HEK293T (cell line): Measurements from ENCODE around the gene MUSTN1.

ENCODE experiments used
- ARNT ChIP-seq: fragments of 450-650 bp; IDR thresholded peaks from 2 replicates; pipeline ENCODE4 v1.6.1; 2017; ENCODE audit warnings: mild to moderate bottlenecking
- BHLHE40 ChIP-seq: fragments of 450-650 bp; IDR thresholded peaks from 2 replicates; pipeline ENCODE4 v1.6.1; 2016; ENCODE audit warnings: mild to moderate bottlenecking, moderate library complexity, borderline replicate concordance
- ELF4 ChIP-seq: fragments of 450-650 bp; IDR thresholded peaks from 2 replicates; pipeline ENCODE4 v1.6.1; 2017; ENCODE audit warnings: antibody characterized with exemption
- FOXA1 ChIP-seq: fragments of 450-650 bp; IDR thresholded peaks from 2 replicates; pipeline ENCODE4 v1.6.1; 2016; ENCODE audit warnings: mild to moderate bottlenecking
- FOXM1 ChIP-seq: fragments of 450-650 bp; IDR thresholded peaks from 2 replicates; pipeline ENCODE4 v1.6.1; 2017; ENCODE audit warnings: mild to moderate bottlenecking, borderline replicate concordance
- L3MBTL2 ChIP-seq: fragments of 450-650 bp; conservative IDR thresholded peaks from 2 replicates; pipeline ENCODE4 v1.6.1; 2016; ENCODE audit warnings: mild to moderate bottlenecking
- LEF1 ChIP-seq: fragments of 450-650 bp; IDR thresholded peaks from 2 replicates; pipeline ENCODE4 v1.6.1; 2017; ENCODE audit warnings: mild to moderate bottlenecking, borderline replicate concordance
- PKNOX1 ChIP-seq: fragments of 450-650 bp; IDR thresholded peaks from 2 replicates; pipeline ENCODE4 v1.6.1; 2016
- SP1 ChIP-seq: fragments of 450-650 bp; IDR thresholded peaks from 2 replicates; pipeline ENCODE4 v1.6.1; 2017
- TARDBP ChIP-seq: fragments of 450-650 bp; IDR thresholded peaks from 2 replicates; pipeline ENCODE4 v1.6.1; 2016
- ZNF384 ChIP-seq: fragments of 450-650 bp; IDR thresholded peaks from 2 replicates; pipeline ENCODE4 v1.6.1; 2016

GRCh38 chr3:52829482-52829881 lies 5.3 kb downstream of the MUSTN1 start:
- TF ChIP-seq BHLHE40, result no peak
- no peak for TF ChIP-seq LEF1
- TF ChIP-seq FOXA1, result no peak
- TF ChIP-seq ELF4, result no peak
- TF ChIP-seq SP1, result no peak
- TF ChIP-seq FOXM1, result no peak
- no peak for TF ChIP-seq ARNT
- TF ChIP-seq TARDBP, result no peak
- no peak for TF ChIP-seq L3MBTL2
- no peak for TF ChIP-seq PKNOX1
- TF ChIP-seq ZNF384, result no peak
